Left colon (tissue), 2 donors: ENCODE results near the gene CPLANE2. TPM values are rescaled to one million over a fixed set of nuclear protein-coding genes. Genes with fewer than 3 reads are reported as not detected.
A peak's percentile ranks its signal among the peaks of the same experiment; 100 is the strongest.

Experiments
- ATAC-seq: fragments of 200-7000 bp; cut with Tn5 transposase; one replicate; pipeline ENCODE4 v1.9.1; 2020; ENCODE audit warnings: mild to moderate bottlenecking, moderate library complexity
- DNase-seq, 2 donors: peaks; one replicate each; pipeline ENCODE4 v3.0.0-alpha.2; 2020
- intact Hi-C, 2 donors: fragments of 100-400 bp; cut with DNase I in 1 of 2; cut with micrococcal nuclease in 1 of 2; formaldehyde crosslinking; loops; one replicate each; pipeline versions ENCODE4 v1.11.2 to v1.14.0; 2022; cut with DNase I, micrococcal nuclease
- total RNA-seq, 2 donors: library from RNA; stranded (reverse); fragmentation: NEBNext Ultra II Directional; extraction: Animal tissue kit (Norgen Biotek cat#: 25700); gene quantifications; one replicate each; pipeline ENCODE4 v1.2.1, GENCODE V29; 2021
- donor health status: DM: no; HTN: no; CAD: no.
- donor health status: DM: yes; HTN: yes; CAD: no.

Gene CPLANE2
- total RNA-seq, 2 donors from 2014 or later: 5.9 to 7.6 TPM

- intact Hi-C loops: no loop called here
- ATAC-seq (no peak), DNase-seq (no peak)
Measured at GRCh38 chr1:16183765-16184556, 53.0 kb downstream of the CPLANE2 start.

GRCh38 chr1:16183179-16183578, 53.8 kb downstream of the CPLANE2 start:
- intact Hi-C loops: no loop called here
- ATAC-seq: no peak

GRCh38 chr1:16181887-16182719, 54.9 kb downstream of the CPLANE2 start:
- peak; percentile 71 to 89 for DNase-seq
- intact Hi-C loops: no loop called here
- ATAC-seq: peak; percentile 76

More at GRCh38 chr1:16183179-16183578, 53.8 kb downstream of the CPLANE2 start:
- no peak for DNase-seq

Other genes with a start within 250 kb of the CPLANE2 start
- gene SRARP, start 232.9 kb downstream of the CPLANE2 start, total RNA-seq: not detected
- gene HSPB7, start 219.1 kb downstream of the CPLANE2 start, total RNA-seq: 10 to 100 TPM in 1 of 2 donors, under 1 TPM in 1; 0.73 to 17.6 TPM
- gene CLCNKA, start 215.1 kb downstream of the CPLANE2 start, total RNA-seq: 1 to 10 TPM in 1 of 2 donors, under 1 TPM in 1; 0.73 to 1.7 TPM
- under 1 TPM in 1 of 2 donors, not detected in 1; 0.14 TPM for gene CLCNKB, start 193.4 kb downstream of the CPLANE2 start, total RNA-seq
- not detected for gene FAM131C, start 163.5 kb downstream of the CPLANE2 start, total RNA-seq
- 10 to 100 TPM; 44.3 to 48.1 TPM for gene EPHA2, start 81.1 kb downstream of the CPLANE2 start, total RNA-seq
- gene ARHGEF19, start 24.5 kb downstream of the CPLANE2 start, total RNA-seq: 10 to 100 TPM in 1 of 2 donors, 1 to 10 TPM in 1; 8.0 to 10.6 TPM
- 10 to 100 TPM; 13.4 to 14.8 TPM for gene FBXO42, start 115.3 kb upstream of the CPLANE2 start, total RNA-seq
- 100 to 1,000 TPM; 111 to 123 TPM for gene SZRD1, start 130.1 kb upstream of the CPLANE2 start, total RNA-seq
- gene SPATA21, start 200.2 kb upstream of the CPLANE2 start, total RNA-seq: not detected
- gene NECAP2, start 203.5 kb upstream of the CPLANE2 start, total RNA-seq: 10 to 100 TPM; 41.5 to 57.0 TPM